Measurements from ENCODE around the gene DLGAP1. TPM values are rescaled to one million over a fixed set of nuclear protein-coding genes. Genes with fewer than 3 reads are reported as not detected.

Gene DLGAP1
- total and polyA plus RNA-seq, 10 of the 15 experiments (the other 5 are each of a cell fraction or from before 2014, with no cell fraction given): 0.23 to 27.6 (median 1.9) TPM

GRCh38 chr18:4319738-4320677 is 135.1 kb downstream of the DLGAP1 start (continued):
- no peak for TF ChIP-seq FOXM1 (IDR thresholded peaks at IDR 0.05; ENCODE audit: low read depth, low read length)
- TF ChIP-seq SMARCA5 (IDR thresholded peaks at IDR 0.05): peak; percentile 70; the same call in 1 of the 2 replicates
- no peak for TF ChIP-seq RBBP5 (conservative IDR thresholded peaks at IDR 0.05)
- no peak for TF ChIP-seq SUPT20H (IDR thresholded peaks at IDR 0.05; ENCODE audit: borderline replicate concordance, control insufficient read depth, low read depth, low read length)
- TF ChIP-seq RAD51 (IDR thresholded peaks at IDR 0.05): no peak
- no peak for TF ChIP-seq SMC3 (IDR thresholded peaks at IDR 0.05; ENCODE audit: borderline replicate concordance, low read length)
- no peak for TF ChIP-seq E4F1 (IDR thresholded peaks at IDR 0.05; ENCODE audit: borderline replicate concordance, partially characterized antibody)
- peak; percentile 82 for TF ChIP-seq PAX8 (IDR thresholded peaks at IDR 0.05)
- TF ChIP-seq TCF7 (IDR thresholded peaks at IDR 0.05; ENCODE audit: borderline replicate concordance): no peak
- TF ChIP-seq ZSCAN29 (IDR thresholded peaks at IDR 0.05): no peak
- TF ChIP-seq ZNF24 (IDR thresholded peaks at IDR 0.05): peak; percentile 91
- TF ChIP-seq TARDBP (IDR thresholded peaks at IDR 0.05; ENCODE audit: borderline replicate concordance): no peak
- no peak for TF ChIP-seq SIN3A (IDR thresholded peaks at IDR 0.05; ENCODE audit: low read depth, low read length)
- no peak for TF ChIP-seq MAX (IDR thresholded peaks at IDR 0.05; ENCODE audit: low read depth, low read length)
- TF ChIP-seq ATF2 (IDR thresholded peaks at IDR 0.05; ENCODE audit: low read length): no peak; the same call in 1 of the 2 replicates
- no peak for TF ChIP-seq PBX3 (IDR thresholded peaks at IDR 0.05; ENCODE audit: insufficient replicate concordance, low read depth, low read length)
- TF ChIP-seq MLLT1 (IDR thresholded peaks at IDR 0.05): peak; percentile 71
- no peak for TF ChIP-seq NFYB (IDR thresholded peaks at IDR 0.05; ENCODE audit: insufficient read depth, low read depth, low read length)
- TF ChIP-seq REST (IDR thresholded peaks at IDR 0.05; ENCODE audit: low read depth, low read length): no peak
